ENCODE data around the gene NIPSNAP3A. TPM values are rescaled to one million over a fixed set of nuclear protein-coding genes. Genes with fewer than 3 reads are reported as not detected.

Gene NIPSNAP3A
- total RNA-seq, 1 experiment from 2014 or later = 6.9 TPM

- RAD21 ChIA-PET (ENCODE audit: low non-redundant PET in 1 of 2, low total read pairs in 2 of 2, uncharacterized antibody in 2 of 2, unreplicated experiment in 2 of 2) = no interaction called here
- Histone ChIP-seq H3K4me1 (ENCODE audit: control insufficient read depth in 1 of 2, insufficient read depth in 2 of 2, low read length in 2 of 2) (no peaks in the 10 kb centered on the region), H3K79me2 (ENCODE audit: insufficient read depth, low read length) (no peaks in the 10 kb centered on the region), H3K27me3 (ENCODE audit: insufficient read depth, low read length) (no peaks in the 10 kb centered on the region), H2AFZ (ENCODE audit: low read depth, low read length, poor library complexity, severe bottlenecking) (no peak overlapping the region), H3K9ac (ENCODE audit: low read length) (no peak overlapping the region), H3K4me2 (ENCODE audit: low read length) (no peak overlapping the region), H3K27ac (ENCODE audit: low read depth, low read length) (no peak overlapping the region), H4K20me1 (ENCODE audit: insufficient read depth) (no peaks in the 10 kb centered on the region; the same call in 1 of the 2 replicates), H3K9me2 (ENCODE audit: insufficient read depth) (no peaks in the 10 kb centered on the region), H3K36me3 (ENCODE audit: control insufficient read depth in 1 of 2, insufficient read depth in 2 of 2, low read length in 2 of 2) (no peaks in the 10 kb centered on the region), H3K9me3 (ENCODE audit: control insufficient read depth in 1 of 2, insufficient read depth in 1 of 2, low read depth in 1 of 2, low read length in 2 of 2) (no peaks in the 10 kb centered on the region), H3K4me3 (replicated peaks in 1 of 2; ENCODE audit: low read depth in 1 of 2, low read length in 2 of 2) (no peak overlapping the region)
- TF ChIP-seq EZH2 (IDR thresholded peaks at IDR 0.05) (no peak), CEBPB (IDR thresholded peaks at IDR 0.05; ENCODE audit: low read depth) (no peak)
- POLR2A ChIA-PET = no interaction called here
- DNase-seq (ENCODE audit: low read depth, low spot score) = no peak
- ATAC-seq = no peak
- no TSS peak for BruUV-seq (replicated peaks)
- CTCF ChIA-PET = no interaction called here
- intact Hi-C loops (cut with micrococcal nuclease) = no loop called here
These were observed 54.6 kb downstream of the NIPSNAP3A start for GRCh38 chr9:104802110-104802509.

GRCh38 chr9:104802906-104803305 lies 55.4 kb downstream of the NIPSNAP3A start:
- H3K9me2 ChIP-seq (ENCODE audit: insufficient read depth) = no peaks in the 10 kb centered on the region
- no peak for ATAC-seq
- RAD21 ChIA-PET (ENCODE audit: low non-redundant PET in 1 of 2, low total read pairs in 2 of 2, uncharacterized antibody in 2 of 2, unreplicated experiment in 2 of 2) = no interaction called here
- no peak overlapping the region for H3K4me2 ChIP-seq (ENCODE audit: low read length)
- CTCF ChIA-PET = no interaction called here
- intact Hi-C loops (cut with micrococcal nuclease) = no loop called here
- H3K9ac ChIP-seq (ENCODE audit: low read length) = no peak overlapping the region
- H3K36me3 ChIP-seq (ENCODE audit: control insufficient read depth in 1 of 2, insufficient read depth in 2 of 2, low read length in 2 of 2) = no peaks in the 10 kb centered on the region
- no peak for DNase-seq (ENCODE audit: low read depth, low spot score)
- no peak for TF ChIP-seq CEBPB (IDR thresholded peaks at IDR 0.05; ENCODE audit: low read depth)
- no peak for TF ChIP-seq EZH2phosphoT487 (IDR thresholded peaks at IDR 0.05; ENCODE audit: borderline replicate concordance)
- TF ChIP-seq SIN3A (IDR thresholded peaks at IDR 0.05; ENCODE audit: low read depth) = no peak
- TF ChIP-seq EZH2 (IDR thresholded peaks at IDR 0.05) = no peak
- TF ChIP-seq SP1 (IDR thresholded peaks at IDR 0.05; ENCODE audit: low read depth) = no peak
- TF ChIP-seq CBX3 (IDR thresholded peaks at IDR 0.05; ENCODE audit: low read depth) = no peak
- no peak for TF ChIP-seq POLR2A (IDR thresholded peaks at IDR 0.05; ENCODE audit: borderline replicate concordance, extremely low read depth, insufficient read depth, insufficient read length)
- no peak for TF ChIP-seq POLR2AphosphoS5 (IDR thresholded peaks at IDR 0.05; ENCODE audit: low read depth, low read length)
- no peak for TF ChIP-seq ZNF274 (IDR thresholded peaks at IDR 0.05; ENCODE audit: low read depth, low read length)
- no peak for TF ChIP-seq MAX (IDR thresholded peaks at IDR 0.05)
- TF ChIP-seq ATF3 (IDR thresholded peaks at IDR 0.05) = no peak
- TF ChIP-seq ZFX (IDR thresholded peaks at IDR 0.05) = no peak
- no peak for TF ChIP-seq EGR1 (IDR thresholded peaks at IDR 0.05; ENCODE audit: low read depth)
- no peaks in the 10 kb centered on the region for H3K4me1 ChIP-seq (ENCODE audit: control insufficient read depth in 1 of 2, insufficient read depth in 2 of 2, low read length in 2 of 2)
- no peaks in the 10 kb centered on the region; the same call in 1 of the 2 replicates for H4K20me1 ChIP-seq (ENCODE audit: insufficient read depth)
- no peaks in the 10 kb centered on the region for H3K27me3 ChIP-seq (ENCODE audit: insufficient read depth, low read length)
- no peak overlapping the region for H3K4me3 ChIP-seq (replicated peaks in 1 of 2; ENCODE audit: low read depth in 1 of 2, low read length in 2 of 2)
- H3K79me2 ChIP-seq (ENCODE audit: insufficient read depth, low read length) = no peaks in the 10 kb centered on the region
- no peak overlapping the region for H3K27ac ChIP-seq (ENCODE audit: low read depth, low read length)
- H2AFZ ChIP-seq (ENCODE audit: low read depth, low read length, poor library complexity, severe bottlenecking) = no peak overlapping the region
- POLR2A ChIA-PET = no interaction called here
- no peaks in the 10 kb centered on the region for H3K9me3 ChIP-seq (ENCODE audit: control insufficient read depth in 1 of 2, insufficient read depth in 1 of 2, low read depth in 1 of 2, low read length in 2 of 2)
- no TSS peak for BruUV-seq (replicated peaks)

Measured in HCT116 (cell line).